Esophagus muscularis mucosa (tissue), 3 donors: ENCODE data around the gene HLA-DQA1.

Source experiments
- EP300 ChIP-seq: sonication (generic); formaldehyde crosslinking; IDR thresholded peaks from one replicate; pipeline ENCODE4 v1.6.1; 2017; ENCODE audit warnings: antibody characterized with exemption
- TF ChIP-seq, protein P1 (sequence below), 3 experiments: fragments of 200-600 bp in 2 of 3; fragments of 450-650 bp in 1 of 3; sonication (generic) in 2 of 3; IDR thresholded peaks; one replicate each; pipeline ENCODE4 v1.5.1; 2017 to 2019; ENCODE audit warnings: antibody characterized with exemption in 3 of 3, mild to moderate bottlenecking in 2 of 3, moderate library complexity in 1 of 3

DNA sequence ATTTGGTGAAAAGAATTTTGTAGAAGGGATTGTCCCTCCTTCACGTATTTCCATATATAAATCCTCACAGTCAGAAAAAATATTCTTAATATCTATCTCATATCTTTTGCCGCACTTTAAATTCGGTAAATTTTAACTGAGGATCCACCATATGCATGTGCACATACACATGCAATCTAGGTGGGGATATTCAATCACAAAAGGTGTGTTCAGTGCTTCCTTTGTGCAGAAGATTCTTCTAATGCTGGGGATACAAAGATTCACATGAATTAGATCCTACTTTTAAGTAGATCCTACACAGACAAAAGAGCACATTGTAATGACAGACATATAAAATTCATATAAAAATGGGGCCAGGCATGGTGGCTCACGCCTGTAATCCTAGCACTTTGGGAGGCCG is 34.0 kb upstream of the HLA-DQA1 start:
- TF ChIP-seq, protein P1, sequence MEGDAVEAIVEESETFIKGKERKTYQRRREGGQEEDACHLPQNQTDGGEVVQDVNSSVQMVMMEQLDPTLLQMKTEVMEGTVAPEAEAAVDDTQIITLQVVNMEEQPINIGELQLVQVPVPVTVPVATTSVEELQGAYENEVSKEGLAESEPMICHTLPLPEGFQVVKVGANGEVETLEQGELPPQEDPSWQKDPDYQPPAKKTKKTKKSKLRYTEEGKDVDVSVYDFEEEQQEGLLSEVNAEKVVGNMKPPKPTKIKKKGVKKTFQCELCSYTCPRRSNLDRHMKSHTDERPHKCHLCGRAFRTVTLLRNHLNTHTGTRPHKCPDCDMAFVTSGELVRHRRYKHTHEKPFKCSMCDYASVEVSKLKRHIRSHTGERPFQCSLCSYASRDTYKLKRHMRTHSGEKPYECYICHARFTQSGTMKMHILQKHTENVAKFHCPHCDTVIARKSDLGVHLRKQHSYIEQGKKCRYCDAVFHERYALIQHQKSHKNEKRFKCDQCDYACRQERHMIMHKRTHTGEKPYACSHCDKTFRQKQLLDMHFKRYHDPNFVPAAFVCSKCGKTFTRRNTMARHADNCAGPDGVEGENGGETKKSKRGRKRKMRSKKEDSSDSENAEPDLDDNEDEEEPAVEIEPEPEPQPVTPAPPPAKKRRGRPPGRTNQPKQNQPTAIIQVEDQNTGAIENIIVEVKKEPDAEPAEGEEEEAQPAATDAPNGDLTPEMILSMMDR (IDR thresholded peaks at IDR 0.05): no peak
- no peak for TF ChIP-seq EP300
